ENCODE results near the gene LAPTM4A.

- TF ChIP-seq CTCF (IDR thresholded peaks at IDR 0.05) (no peak), POLR2AphosphoS5 (IDR thresholded peaks at IDR 0.05) (no peak), POLR2A (IDR thresholded peaks at IDR 0.05) (no peak), EP300 (IDR thresholded peaks at IDR 0.05) (no peak)
Observed at GRCh38 chr2:20027260-20027677, 24.2 kb downstream of the LAPTM4A start.

All from stomach (tissue), 4 donors.